Erythroblast (primary cell): ENCODE data around the gene PDF.

Experiments
- GATA1 ChIP-seq: IDR thresholded peaks from 2 replicates; pipeline ENCODE4 v1.6.1; 2011; ENCODE audit warnings: low read depth, mild to moderate bottlenecking, control low read depth, low read length, moderate library complexity
- POLR2A ChIP-seq: IDR thresholded peaks from 2 replicates; pipeline ENCODE4 v1.6.1; 2011; ENCODE audit warnings: mild to moderate bottlenecking, low read length

GRCh38 chr16:69334696-69335095 is 4.3 kb upstream of the PDF start:
- TF ChIP-seq POLR2A (no peak), GATA1 (no peak)
